GM18861 (cell line): ENCODE results near the gene OTUD3.
"Not testable (repeated sequence)": the region's sequence is repeated elsewhere in the genome, so short reads cannot be mapped to it uniquely, and the experiment has no call there.

Source experiments
- ATAC-seq: cut with Tn5 transposase; IDR thresholded peaks from one replicate; pipeline ENCODE4 v1.9.1; 2021; ENCODE audit not compliant: unreplicated experiment

OTUD3 gene

GRCh38 chr1:19882111-19883071 lies at the start of gene OTUD3:
OTUD3 (plus strand) TSS chr1:19882395; CDS start chr1:19882514, 119 bp downstream.
- peak; percentile 91 for ATAC-seq

GRCh38 chr1:19835578-19835977 lies 46.6 kb upstream of the OTUD3 start:
- ATAC-seq = no peak

GRCh38 chr1:19837866-19838265 lies 44.3 kb upstream of the OTUD3 start:
- no peak for ATAC-seq

GRCh38 chr1:19840228-19840627 lies 42.0 kb upstream of the OTUD3 start:
- no peak for ATAC-seq

GRCh38 chr1:19844731-19845495 lies 37.3 kb upstream of the OTUD3 start:
- ATAC-seq = no peak

GRCh38 chr1:19845555-19845954 lies 36.6 kb upstream of the OTUD3 start:
- no peak for ATAC-seq

GRCh38 chr1:19846338-19846737 lies 35.9 kb upstream of the OTUD3 start:
- no peak for ATAC-seq

GRCh38 chr1:19847334-19847733 lies 34.9 kb upstream of the OTUD3 start:
- ATAC-seq = not testable (repeated sequence)

- not testable (repeated sequence) for ATAC-seq
These were observed 32.9 kb upstream of the OTUD3 start for GRCh38 chr1:19849307-19849706.

- ATAC-seq = no peak
These were observed 32.0 kb upstream of the OTUD3 start for GRCh38 chr1:19850214-19850613.

- ATAC-seq = no peak
These were observed 30.2 kb upstream of the OTUD3 start for GRCh38 chr1:19852036-19852435.

GRCh38 chr1:19854866-19855265 lies 27.3 kb upstream of the OTUD3 start:
- no peak for ATAC-seq

- ATAC-seq = no peak
These were observed 23.3 kb upstream of the OTUD3 start for GRCh38 chr1:19858893-19859292.

GRCh38 chr1:19859876-19860275 lies 22.3 kb upstream of the OTUD3 start:
- no peak for ATAC-seq

GRCh38 chr1:19860418-19860817 lies 21.8 kb upstream of the OTUD3 start:
- no peak for ATAC-seq

- no peak for ATAC-seq
These were observed 21.2 kb upstream of the OTUD3 start for GRCh38 chr1:19861034-19861433.

- ATAC-seq = no peak
These were observed 20.2 kb upstream of the OTUD3 start for GRCh38 chr1:19861842-19862530.

GRCh38 chr1:19862944-19863343 lies 19.3 kb upstream of the OTUD3 start:
- ATAC-seq = no peak

- no peak for ATAC-seq
These were observed 17.5 kb upstream of the OTUD3 start for GRCh38 chr1:19864570-19865160.

GRCh38 chr1:19866029-19866428 lies 16.2 kb upstream of the OTUD3 start:
- ATAC-seq = no peak

- ATAC-seq = no peak
These were observed 15.4 kb upstream of the OTUD3 start for GRCh38 chr1:19866758-19867157.
